Osteocyte (in vitro differentiated cells): ENCODE measurements around the gene MPHOSPH10. TPM values are rescaled to one million over a fixed set of nuclear protein-coding genes. Genes with fewer than 3 reads are reported as not detected.

Experiments
- DNase-seq: peaks from one replicate; pipeline ENCODE4 v3.0.0; 2021; ENCODE audit warnings: mixed read lengths; ENCODE audit not compliant: unreplicated experiment; ENCODE audit errors: extremely low spot score
- H3K27ac Mint-ChIP-seq: one replicate; pipeline ENCODE4 v1.8.0; 2021; ENCODE audit warnings: mild to moderate bottlenecking, mixed read lengths; ENCODE audit not compliant: unreplicated experiment
- H3K27me3 Mint-ChIP-seq: one replicate; pipeline ENCODE4 v1.8.0; 2021; ENCODE audit warnings: mixed read lengths; ENCODE audit not compliant: unreplicated experiment
- H3K36me3 Mint-ChIP-seq: one replicate; pipeline ENCODE4 v1.8.0; 2021; ENCODE audit warnings: mixed read lengths; ENCODE audit not compliant: unreplicated experiment
- H3K4me1 Mint-ChIP-seq: one replicate; pipeline ENCODE4 v1.8.0; 2021; ENCODE audit warnings: mixed read lengths; ENCODE audit not compliant: unreplicated experiment
- H3K4me3 Mint-ChIP-seq: one replicate; pipeline ENCODE4 v1.8.0; 2021; ENCODE audit warnings: mild to moderate bottlenecking, moderate library complexity, mixed read lengths; ENCODE audit not compliant: unreplicated experiment
- H3K9me3 Mint-ChIP-seq: one replicate; pipeline ENCODE4 v1.8.0; 2021; ENCODE audit warnings: mixed read lengths; ENCODE audit not compliant: unreplicated experiment
- total RNA-seq: library from RNA; stranded (reverse); gene quantifications from 2 replicates; pipeline ENCODE4 v1.2.1, GENCODE V29; 2021
- TF ChIP-seq, protein P1 (sequence below): fragments of 200-600 bp; sonication (generic); IDR thresholded peaks from 2 replicates; pipeline ENCODE4 v1.5.0; 2021; ENCODE audit warnings: antibody characterized with exemption, mild to moderate bottlenecking, moderate library complexity

Gene MPHOSPH10
- total RNA-seq, 1 donor from 2014 or later = 38.6 TPM

DNA sequence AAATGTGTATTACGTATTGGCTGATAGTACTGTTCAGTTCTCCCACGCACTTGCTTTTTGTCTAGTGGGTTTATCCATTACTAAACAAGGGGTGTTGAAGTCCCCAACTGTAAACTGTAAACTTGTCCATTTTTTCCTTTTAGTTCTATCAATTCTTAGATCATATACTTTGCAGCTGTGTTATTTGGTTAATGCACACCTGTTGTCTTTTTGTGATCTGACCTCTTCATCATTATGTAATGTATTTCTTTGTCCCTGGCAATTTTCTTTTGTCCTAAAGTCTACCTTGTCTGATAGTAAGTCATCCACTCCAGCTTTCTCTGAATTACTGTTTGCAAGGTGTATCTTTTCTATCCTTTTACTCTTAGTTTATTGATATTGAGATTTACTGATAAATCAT is 22.3 kb upstream of the MPHOSPH10 start:
- H3K4me1 Mint-ChIP-seq = no peaks in the 10 kb centered on the region

DNA sequence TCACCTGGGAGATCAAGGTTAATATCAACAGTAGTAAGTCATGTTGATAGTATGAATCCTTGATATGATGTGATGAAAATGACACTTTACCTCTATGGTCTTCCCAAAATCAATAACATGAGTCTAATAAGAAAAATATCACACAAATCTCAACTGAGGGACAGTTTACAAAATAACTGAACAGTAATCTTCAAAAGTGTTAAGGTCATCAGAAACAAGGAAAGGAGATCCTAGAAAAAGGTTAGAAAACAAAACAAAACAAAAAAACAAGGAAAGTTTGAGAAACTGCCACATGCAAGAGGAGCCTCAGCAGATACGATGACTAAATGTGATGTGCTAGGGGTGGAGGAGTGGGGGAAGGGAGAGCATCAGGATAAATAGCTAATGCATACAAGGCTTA is 16.6 kb upstream of the MPHOSPH10 start:
- Mint-ChIP-seq H3K36me3 (peaks cover 53% of the 10 kb centered on the region), H3K27me3 (no peaks in the 10 kb centered on the region), H3K9me3 (no peaks in the 10 kb centered on the region), H3K4me1 (no peaks in the 10 kb centered on the region), H3K27ac (no peak overlapping the region), H3K4me3 (no peak overlapping the region)
- no peak for DNase-seq
- TF ChIP-seq, protein P1, sequence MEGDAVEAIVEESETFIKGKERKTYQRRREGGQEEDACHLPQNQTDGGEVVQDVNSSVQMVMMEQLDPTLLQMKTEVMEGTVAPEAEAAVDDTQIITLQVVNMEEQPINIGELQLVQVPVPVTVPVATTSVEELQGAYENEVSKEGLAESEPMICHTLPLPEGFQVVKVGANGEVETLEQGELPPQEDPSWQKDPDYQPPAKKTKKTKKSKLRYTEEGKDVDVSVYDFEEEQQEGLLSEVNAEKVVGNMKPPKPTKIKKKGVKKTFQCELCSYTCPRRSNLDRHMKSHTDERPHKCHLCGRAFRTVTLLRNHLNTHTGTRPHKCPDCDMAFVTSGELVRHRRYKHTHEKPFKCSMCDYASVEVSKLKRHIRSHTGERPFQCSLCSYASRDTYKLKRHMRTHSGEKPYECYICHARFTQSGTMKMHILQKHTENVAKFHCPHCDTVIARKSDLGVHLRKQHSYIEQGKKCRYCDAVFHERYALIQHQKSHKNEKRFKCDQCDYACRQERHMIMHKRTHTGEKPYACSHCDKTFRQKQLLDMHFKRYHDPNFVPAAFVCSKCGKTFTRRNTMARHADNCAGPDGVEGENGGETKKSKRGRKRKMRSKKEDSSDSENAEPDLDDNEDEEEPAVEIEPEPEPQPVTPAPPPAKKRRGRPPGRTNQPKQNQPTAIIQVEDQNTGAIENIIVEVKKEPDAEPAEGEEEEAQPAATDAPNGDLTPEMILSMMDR = no peak

More for the DNA sequence above, 22.3 kb upstream of the MPHOSPH10 start:
- H3K36me3 Mint-ChIP-seq = peaks cover 33% of the 10 kb centered on the region
- TF ChIP-seq, protein P1 = no peak
- H3K27me3 Mint-ChIP-seq = no peaks in the 10 kb centered on the region
- H3K9me3 Mint-ChIP-seq = peaks cover 8% of the 10 kb centered on the region
- no peak for DNase-seq
- H3K27ac Mint-ChIP-seq = no peak overlapping the region
- H3K4me3 Mint-ChIP-seq = no peak overlapping the region

DNA sequence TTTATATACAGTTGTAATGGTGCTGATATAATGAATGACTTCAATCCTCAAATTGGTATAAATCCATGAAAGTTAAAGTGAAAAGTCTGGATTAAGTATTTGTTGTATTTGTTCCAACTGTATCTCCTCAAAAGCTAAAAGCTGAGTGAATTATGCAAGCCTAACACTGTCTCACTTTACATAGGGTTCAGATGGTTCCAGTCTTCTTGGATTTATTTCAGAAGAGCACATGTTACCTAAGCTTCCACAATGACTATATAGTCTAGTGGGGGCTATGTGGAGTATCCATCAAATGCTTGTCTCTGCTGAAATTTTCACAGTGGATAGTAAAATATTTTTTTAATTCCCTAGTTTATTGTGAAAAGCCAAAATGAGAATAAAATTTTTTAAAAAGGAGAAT is 13.4 kb upstream of the MPHOSPH10 start:
- H3K4me1 Mint-ChIP-seq = no peaks in the 10 kb centered on the region
- no peak for DNase-seq

DNA sequence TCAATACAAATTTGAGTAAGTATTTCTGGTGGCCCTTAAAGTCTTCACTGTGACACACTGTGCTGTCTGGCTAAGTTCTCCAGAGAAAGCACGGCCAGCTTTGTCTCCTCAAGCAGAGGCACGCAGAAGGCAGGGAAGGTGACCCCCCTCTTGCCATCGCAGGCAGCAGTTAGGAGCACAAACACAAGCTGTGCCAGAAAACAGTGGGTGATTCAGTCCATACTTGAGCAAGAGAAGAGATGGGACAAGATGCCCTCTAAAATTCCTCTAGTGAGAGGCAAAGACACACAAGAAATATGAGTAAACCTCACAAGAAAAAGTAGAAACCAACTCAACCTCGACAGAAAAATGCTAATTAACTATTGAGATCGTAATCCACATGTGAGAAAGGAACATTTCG is 10.2 kb upstream of the MPHOSPH10 start:
- TF ChIP-seq, protein P1 = no peak
- H3K36me3 Mint-ChIP-seq = peaks cover 26% of the 10 kb centered on the region
- no peaks in the 10 kb centered on the region for H3K4me1 Mint-ChIP-seq
- no peak overlapping the region for H3K27ac Mint-ChIP-seq
- DNase-seq = no peak
- H3K27me3 Mint-ChIP-seq = no peaks in the 10 kb centered on the region
- H3K4me3 Mint-ChIP-seq = no peak overlapping the region
- no peaks in the 10 kb centered on the region for H3K9me3 Mint-ChIP-seq

More for the DNA sequence above, 13.4 kb upstream of the MPHOSPH10 start:
- no peaks in the 10 kb centered on the region for H3K9me3 Mint-ChIP-seq
- H3K27ac Mint-ChIP-seq = no peak overlapping the region
- no peak overlapping the region for H3K4me3 Mint-ChIP-seq
- peaks cover 43% of the 10 kb centered on the region for H3K36me3 Mint-ChIP-seq
- H3K27me3 Mint-ChIP-seq = no peaks in the 10 kb centered on the region
- TF ChIP-seq, protein P1 = no peak

DNA sequence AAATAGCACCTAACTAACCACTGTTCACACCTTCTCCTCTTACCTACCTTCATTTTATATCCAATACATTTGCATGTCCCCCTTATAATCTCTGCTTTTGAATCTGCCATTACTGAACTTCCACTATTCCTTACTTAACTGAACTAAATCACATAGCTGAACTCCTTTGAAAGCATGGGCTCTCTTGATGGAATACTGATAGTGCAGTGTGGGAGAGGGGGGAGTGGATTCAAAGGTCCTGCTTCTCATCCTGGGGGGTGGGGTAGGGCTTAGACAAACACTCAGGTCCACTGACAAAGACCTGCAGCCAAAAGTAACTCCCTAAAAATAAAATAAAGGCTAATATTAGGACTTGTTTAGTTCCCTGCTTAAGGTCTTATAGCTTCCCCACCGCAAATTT is 9.0 kb upstream of the MPHOSPH10 start:
- Mint-ChIP-seq H3K27me3 (no peaks in the 10 kb centered on the region), H3K4me3 (no peak overlapping the region)

More for the DNA sequence above, 9.0 kb upstream of the MPHOSPH10 start:
- TF ChIP-seq, protein P1 = no peak
- Mint-ChIP-seq H3K4me1 (peaks cover 3% of the 10 kb centered on the region), H3K27ac (no peak overlapping the region), H3K9me3 (no peaks in the 10 kb centered on the region), H3K36me3 (peaks cover 23% of the 10 kb centered on the region)
- no peak for DNase-seq
